ENCODE data around the gene NPPC.
"Not testable (repeated sequence)": the region's sequence is repeated elsewhere in the genome, so short reads cannot be mapped to it uniquely, and the experiment has no call there.

Gene NPPC

GRCh38 chr2:231886071-231886681 lies 40.0 kb downstream of the NPPC start:
- DNase-seq (ENCODE audit: low read depth in 2 of 2) = no peak

DNA sequence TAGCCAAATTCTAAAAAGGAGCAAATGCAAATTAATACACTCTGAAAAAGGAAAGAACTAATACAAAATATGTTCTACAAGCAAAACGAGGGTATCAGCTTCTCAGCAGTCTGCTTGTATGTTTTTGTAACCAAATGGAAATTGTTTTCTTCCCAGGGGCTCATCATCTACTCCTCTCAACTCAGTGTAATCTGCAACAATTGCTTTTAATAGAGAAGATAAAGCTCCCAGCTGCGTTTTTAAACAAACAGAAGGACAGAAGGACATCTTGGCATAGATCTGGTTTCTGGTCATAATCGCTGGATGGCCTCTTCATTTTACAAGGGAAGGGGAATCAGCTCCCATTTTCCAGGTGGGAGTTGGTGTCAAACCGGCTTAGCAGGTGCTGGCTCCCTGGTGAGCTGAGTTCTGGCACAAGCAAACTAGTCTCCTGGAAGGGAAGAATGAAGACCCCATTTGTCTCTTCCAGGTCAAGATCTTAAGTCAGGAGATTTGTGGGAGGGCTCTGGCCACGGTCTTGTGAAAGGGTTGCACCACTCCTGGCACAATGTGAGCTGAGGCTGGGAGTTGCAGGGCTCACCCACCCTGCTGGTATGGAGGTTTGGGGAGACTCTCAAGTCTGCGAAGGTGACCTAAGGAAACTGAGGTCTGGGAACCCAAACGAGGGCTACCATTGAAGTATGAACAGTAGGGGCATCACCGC lies 41.6 kb downstream of the NPPC start:
- DNase-seq (ENCODE audit: low read depth in 2 of 2) = no peak

DNA sequence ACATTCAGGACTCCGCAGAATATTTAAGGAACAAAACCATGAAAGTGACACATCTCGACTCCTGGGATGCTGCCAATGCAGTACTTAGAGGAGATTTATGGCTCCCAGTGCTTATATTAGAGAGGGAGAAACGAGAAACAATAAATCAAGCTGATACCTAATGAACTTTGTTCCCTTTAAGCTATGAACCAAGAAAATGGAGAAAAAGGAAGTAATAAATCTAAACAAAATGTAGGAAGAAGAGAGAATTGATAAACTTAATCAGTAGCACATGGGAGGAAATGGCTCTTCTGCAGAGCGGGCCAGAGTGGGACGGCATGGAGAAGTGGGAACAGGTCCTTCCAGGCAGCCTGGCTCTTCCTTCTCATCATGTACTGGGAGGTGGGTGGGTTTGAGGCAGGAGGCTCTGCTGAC lies 42.7 kb downstream of the NPPC start:
- DNase-seq (ENCODE audit: low read depth in 2 of 2) = no peak

GRCh38 chr2:231882646-231883045 lies 43.5 kb downstream of the NPPC start:
- no peak for DNase-seq (ENCODE audit: low read depth in 2 of 2)

DNA sequence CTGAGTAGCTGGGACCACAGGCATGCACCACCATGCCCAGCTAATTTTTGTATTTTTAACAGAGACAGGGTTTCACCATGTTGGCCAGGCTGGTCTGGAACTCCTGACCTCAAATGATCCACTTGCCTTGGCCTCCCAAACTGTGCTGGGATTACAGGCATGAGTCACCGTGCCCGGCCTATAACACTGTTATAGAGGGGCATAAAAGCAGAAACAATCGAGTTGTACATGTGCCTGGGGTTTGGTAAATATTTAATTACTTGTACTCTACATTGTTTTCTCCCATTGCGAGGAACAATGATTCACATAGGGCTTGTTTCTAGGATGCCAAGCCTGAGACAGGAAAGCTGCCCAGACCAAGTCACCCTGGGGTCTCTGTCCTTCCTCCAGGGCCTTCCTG lies 45.8 kb downstream of the NPPC start:
- not testable (repeated sequence) for DNase-seq (ENCODE audit: low read depth in 2 of 2)

GRCh38 chr2:231879216-231879615 lies 47.0 kb downstream of the NPPC start:
- no peak for DNase-seq (ENCODE audit: low read depth in 2 of 2)

- no peak for DNase-seq (ENCODE audit: low read depth in 2 of 2)
These were observed 48.4 kb downstream of the NPPC start for GRCh38 chr2:231877533-231878456.

- no peak for DNase-seq (ENCODE audit: low read depth in 2 of 2)
These were observed 51.3 kb downstream of the NPPC start for GRCh38 chr2:231874944-231875343.
